22Rv1 (cell line): ENCODE data around the gene TPMT.

Source experiments
- CTCF ChIP-seq: fragments of 450-650 bp; IDR thresholded peaks from 2 replicates; pipeline ENCODE4 v1.5.1; 2017; ENCODE audit warnings: mild to moderate bottlenecking
- ZFX ChIP-seq: fragments of 450-650 bp; IDR thresholded peaks from 2 replicates; pipeline ENCODE4 v1.6.1; 2017; ENCODE audit warnings: antibody characterized with exemption, borderline replicate concordance

GRCh38 chr6:18155150-18155863 is 430 bp upstream of the TPMT start, which contains the start of gene KDM1B:
- no peak for TF ChIP-seq ZFX
- TF ChIP-seq CTCF, result no peak
